Mononuclear cell (primary cell): ENCODE measurements around the gene VCY1B. TPM values are rescaled to one million over a fixed set of nuclear protein-coding genes. Genes with fewer than 3 reads are reported as not detected.
"Not testable (repeated sequence)": the region's sequence is repeated elsewhere in the genome, so short reads cannot be mapped to it uniquely, and the experiment has no call there.

Experiments
- H3K27me3 ChIP-seq: 2 replicates; pipeline ENCODE4 v1.6.0; 2011; ENCODE audit warnings: low read length, control low read depth; ENCODE audit not compliant: insufficient read depth
- H3K4me1 ChIP-seq: 2 replicates; pipeline ENCODE4 v1.5.1; 2011; ENCODE audit warnings: mild to moderate bottlenecking, low read length, control low read depth; ENCODE audit not compliant: insufficient read depth
- H3K4me3 ChIP-seq: 2 replicates; pipeline ENCODE4 v1.5.1; 2011; ENCODE audit warnings: mild to moderate bottlenecking, low read length, moderate library complexity
- H3K9me3 ChIP-seq: 2 replicates; pipeline ENCODE4 v1.5.1; 2011; ENCODE audit warnings: low read depth, mild to moderate bottlenecking, control low read depth, low read length
- total RNA-seq: library from RNA; depleted of rRNA; stranded (reverse); fragments of >200 nt; gene quantifications from one replicate; pipeline ENCODE4 v1.2.3, GENCODE V29; 2012

Gene VCY1B
- total RNA-seq = not detected

DNA sequence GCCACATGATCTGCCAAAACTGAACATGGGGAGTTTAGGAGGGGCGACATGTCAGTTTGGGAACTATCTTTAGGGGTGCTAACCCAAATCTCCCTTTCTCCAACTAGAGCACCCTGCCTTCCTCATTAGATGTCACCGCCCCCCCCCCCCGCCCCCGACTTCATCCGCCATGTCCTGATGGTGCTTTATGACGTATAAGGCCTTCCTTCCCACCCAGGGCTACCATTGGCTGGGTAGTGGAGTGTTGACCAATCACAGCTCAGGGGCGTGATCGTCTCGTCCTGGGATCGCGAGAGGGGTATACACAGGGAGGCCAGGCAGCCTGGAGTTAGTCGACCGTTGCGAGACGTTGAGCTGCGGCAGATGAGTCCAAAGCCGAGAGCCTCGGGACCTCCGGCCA, at the start of gene VCY1B:
Gene VCY1B, plus strand, starts transcription at position 301 of the 400 bp plus-strand sequence. Its CDS starts 63 bp downstream, at position 364.
- H3K27me3 ChIP-seq, H3K4me1 ChIP-seq, H3K9me3 ChIP-seq, H3K4me3 ChIP-seq: not testable (repeated sequence)

DNA sequence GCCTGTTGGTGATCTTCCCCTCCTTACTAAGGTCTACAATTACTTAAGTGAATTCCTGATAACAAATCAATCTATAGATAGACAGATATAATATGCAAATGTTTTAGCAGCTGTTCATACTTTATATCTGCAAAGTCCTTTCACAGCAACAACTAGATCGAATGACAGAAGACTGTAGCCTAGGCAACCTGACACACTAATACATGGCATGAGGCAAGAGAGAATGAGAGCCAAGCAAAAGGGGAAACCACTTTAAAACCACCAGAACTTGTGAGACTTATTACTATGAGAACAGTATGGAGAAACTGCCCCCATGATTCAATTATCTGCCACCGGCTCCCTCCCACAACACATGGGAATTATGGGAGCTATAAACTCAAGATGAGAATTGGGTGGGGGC, 44.1 kb upstream of the VCY1B start:
- H3K27me3 ChIP-seq, H3K4me3 ChIP-seq, H3K4me1 ChIP-seq, H3K9me3 ChIP-seq: not testable (repeated sequence)

DNA sequence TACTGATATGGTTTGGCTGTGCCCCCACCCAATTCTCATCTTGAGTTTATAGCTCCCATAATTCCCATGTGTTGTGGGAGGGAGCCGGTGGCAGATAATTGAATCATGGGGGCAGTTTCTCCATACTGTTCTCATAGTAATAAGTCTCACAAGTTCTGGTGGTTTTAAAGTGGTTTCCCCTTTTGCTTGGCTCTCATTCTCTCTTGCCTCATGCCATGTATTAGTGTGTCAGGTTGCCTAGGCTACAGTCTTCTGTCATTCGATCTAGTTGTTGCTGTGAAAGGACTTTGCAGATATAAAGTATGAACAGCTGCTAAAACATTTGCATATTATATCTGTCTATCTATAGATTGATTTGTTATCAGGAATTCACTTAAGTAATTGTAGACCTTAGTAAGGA, 25.6 kb upstream of the VCY1B start:
- not testable (repeated sequence) for H3K9me3 ChIP-seq, H3K27me3 ChIP-seq, H3K4me3 ChIP-seq, H3K4me1 ChIP-seq

DNA sequence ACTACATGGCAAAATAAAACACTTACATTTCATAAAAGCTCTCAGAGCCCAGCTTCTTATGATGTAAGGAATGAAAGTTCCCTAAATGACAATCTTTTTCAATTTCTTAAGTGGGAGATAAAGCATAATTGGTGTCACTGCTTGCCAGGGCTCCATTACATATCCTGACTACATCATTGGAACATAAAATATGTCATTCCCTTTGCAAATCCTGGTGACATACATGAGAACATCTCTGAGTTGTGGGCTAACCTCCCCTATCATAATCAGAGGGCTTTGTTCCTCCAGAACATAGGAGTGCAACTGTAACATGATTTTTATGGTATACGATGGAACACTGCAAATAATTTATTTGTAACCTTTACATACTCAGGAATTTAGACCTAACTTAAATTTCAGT, 29.9 kb downstream of the VCY1B start:
- Histone ChIP-seq H3K9me3 (no peaks in the 10 kb centered on the region), H3K4me3 (no peak overlapping the region), H3K4me1 (no peaks in the 10 kb centered on the region), H3K27me3 (no peaks in the 10 kb centered on the region)

Other genes with a start within 250 kb of the VCY1B start
- gene VCY, start 69.8 kb upstream of the VCY1B start, total RNA-seq = not detected